IMR-90 (cell line): Measurements from ENCODE around the gene GRN. TPM values are rescaled to one million over a fixed set of nuclear protein-coding genes. Genes with fewer than 3 reads are reported as not detected.
A peak's percentile ranks its signal among the peaks of the same experiment; 100 is the strongest.

Experiments used
- ATAC-seq: fragments of 200-7000 bp; cut with Tn5 transposase; 2 replicates; pipeline ENCODE4 v1.9.1; 2020; ENCODE audit warnings: low read depth, mild to moderate bottlenecking, moderate library complexity
- BruUV-seq: library from RNA; stranded (reverse); fragments of 400-500 nt; replicated peaks from 2 replicates; lab custom pipeline; 2021; lab: Mats Ljungman, UMichigan
- CTCF ChIA-PET: fragments of 300-600 bp; formaldehyde crosslinking; extraction: SDS; loops from one replicate; lab custom pipeline; 2021; ENCODE audit warnings: antibody characterized with exemption; lab: Yijun Ruan, JAX
- POLR2A ChIA-PET: fragments of 300-600 bp; sonication (Branson Sonifier 250); formaldehyde crosslinking; loops from one replicate; lab custom pipeline; 2022; ENCODE audit warnings: antibody characterized with exemption; ENCODE audit not compliant: unreplicated experiment; lab: Charles Lee
- DNase-seq: peaks from one replicate; pipeline ENCODE4 v3.0.0; 2013
- H2AFZ ChIP-seq: replicated peaks from 2 replicates; pipeline ENCODE3; 2013; ENCODE audit warnings: low read length, mild to moderate bottlenecking; ENCODE audit not compliant: poor library complexity
- H2AK5ac ChIP-seq: 2 replicates; pipeline ENCODE4 v1.6.1; 2013; ENCODE audit warnings: low read depth, low read length, inconsistent platforms
- H2AK9ac ChIP-seq: replicated peaks from 2 replicates; pipeline ENCODE3; 2013; ENCODE audit warnings: mild to moderate bottlenecking, low read depth, low read length, moderate library complexity; ENCODE audit not compliant: poor library complexity
- H2BK120ac ChIP-seq: 2 replicates; pipeline ENCODE4 v1.6.1; 2013; ENCODE audit warnings: low read depth, low read length, inconsistent platforms
- H2BK15ac ChIP-seq: 3 replicates; pipeline ENCODE4 v1.6.1; 2013; ENCODE audit warnings: low read depth, low read length, inconsistent platforms
- H2BK20ac ChIP-seq: 2 replicates; pipeline ENCODE4 v1.6.1; 2013; ENCODE audit warnings: low read depth, mild to moderate bottlenecking, inconsistent platforms, low read length, moderate library complexity
- H2BK5ac ChIP-seq: 2 replicates; pipeline ENCODE4 v1.6.1; 2013; ENCODE audit warnings: mild to moderate bottlenecking, low read depth, low read length, inconsistent platforms; ENCODE audit not compliant: poor library complexity, severe bottlenecking
- H3K14ac ChIP-seq: replicated peaks from 2 replicates; pipeline ENCODE4 v1.6.1; 2013; ENCODE audit warnings: low read depth, low read length, inconsistent platforms
- H3K18ac ChIP-seq: 2 replicates; pipeline ENCODE4 v1.6.1; 2013; ENCODE audit warnings: low read depth, low read length, control low read depth
- H3K23ac ChIP-seq: 2 replicates; pipeline ENCODE4 v1.6.1; 2013; ENCODE audit warnings: low read depth, low read length, inconsistent platforms
- H3K27ac ChIP-seq: 2 replicates; pipeline ENCODE4 v1.5.1; 2013; ENCODE audit warnings: mild to moderate bottlenecking, control low read depth, low read length; ENCODE audit not compliant: insufficient read depth
- H3K27me3 ChIP-seq: 2 replicates; pipeline ENCODE4 v1.6.1; 2013; ENCODE audit warnings: low read length; ENCODE audit not compliant: control insufficient read depth, insufficient read depth
- H3K36me3 ChIP-seq: 2 replicates; pipeline ENCODE4 v1.6.1; 2013; ENCODE audit warnings: low read length, mixed read lengths; ENCODE audit not compliant: control insufficient read depth, insufficient read depth
- H3K4ac ChIP-seq: 2 replicates; pipeline ENCODE4 v1.6.1; 2013; ENCODE audit warnings: low read depth, low read length, inconsistent platforms
- H3K4me1 ChIP-seq: 2 replicates; pipeline ENCODE4 v1.6.1; 2013; ENCODE audit warnings: low read length, mixed read lengths; ENCODE audit not compliant: control insufficient read depth, insufficient read depth
- H3K4me2 ChIP-seq: 2 replicates; pipeline ENCODE4 v1.6.1; 2013; ENCODE audit warnings: low read depth, mild to moderate bottlenecking, control low read depth, low read length, moderate library complexity
- H3K4me3 ChIP-seq: 2 replicates; pipeline ENCODE4 v1.5.1; 2013; ENCODE audit warnings: low read depth, mild to moderate bottlenecking, control low read depth, low read length, moderate library complexity; ENCODE audit not compliant: insufficient read depth
- H3K56ac ChIP-seq: 2 replicates; pipeline ENCODE4 v1.6.1; 2013; ENCODE audit warnings: low read length, inconsistent platforms; ENCODE audit not compliant: insufficient read depth; ENCODE audit errors: extremely low read depth
- H3K79me1 ChIP-seq, 2 experiments: 2 replicates each; pipeline ENCODE4 v1.6.1; 2013; ENCODE audit warnings: low read length in 2 of 2, inconsistent platforms in 1 of 2, low read depth in 1 of 2
- H3K9ac ChIP-seq: 2 replicates; pipeline ENCODE4 v1.6.1; 2013; ENCODE audit warnings: low read depth, low read length, control low read depth
- H3K9me1 ChIP-seq: 2 replicates; pipeline ENCODE4 v1.6.1; 2013; ENCODE audit warnings: low read length, inconsistent platforms; ENCODE audit not compliant: insufficient read depth
- H3K9me3 ChIP-seq: 2 replicates; pipeline ENCODE4 v1.6.1; 2013; ENCODE audit warnings: low read length; ENCODE audit not compliant: control insufficient read depth, insufficient read depth
- H4K20me1 ChIP-seq: 2 replicates; pipeline ENCODE4 v1.6.1; 2013; ENCODE audit warnings: low read length, inconsistent platforms; ENCODE audit not compliant: insufficient read depth
- H4K5ac ChIP-seq: 2 replicates; pipeline ENCODE4 v1.6.1; 2013; ENCODE audit warnings: mild to moderate bottlenecking, low read depth, low read length, control low read depth
- H4K8ac ChIP-seq, 2 experiments: 2 replicates each; pipeline ENCODE4 v1.6.1; 2013; ENCODE audit warnings: low read depth in 2 of 2, low read length in 2 of 2, control low read depth in 1 of 2, inconsistent platforms in 1 of 2
- H4K91ac ChIP-seq: 2 replicates; pipeline ENCODE4 v1.6.1; 2013; ENCODE audit warnings: low read depth, low read length, inconsistent platforms; ENCODE audit not compliant: insufficient read depth
- BHLHE40 ChIP-seq: fragments of 150-350 bp; IDR thresholded peaks from 2 replicates; pipeline ENCODE4 v1.6.1; 2016; ENCODE audit warnings: mild to moderate bottlenecking, low read depth, low read length
- CEBPB ChIP-seq: IDR thresholded peaks from 2 replicates; pipeline ENCODE4 v1.6.1; 2012; ENCODE audit warnings: low read depth, low read length, improper control_type of control experiment
- CHD1 ChIP-seq: IDR thresholded peaks from 2 replicates; pipeline ENCODE4 v1.6.1; 2012; ENCODE audit warnings: low read depth, low read length, improper control_type of control experiment
- FOS ChIP-seq: fragments of 150-350 bp; IDR thresholded peaks from 2 replicates; pipeline ENCODE4 v1.6.1; 2016; ENCODE audit warnings: low read depth, low read length
- MAFK ChIP-seq: IDR thresholded peaks from 2 replicates; pipeline ENCODE4 v1.6.1; 2012; ENCODE audit warnings: low read depth, low read length, improper control_type of control experiment
- MAZ ChIP-seq: IDR thresholded peaks from 2 replicates; pipeline ENCODE4 v1.6.1; 2012; ENCODE audit warnings: low read depth, mild to moderate bottlenecking, low read length, improper control_type of control experiment, moderate library complexity, borderline replicate concordance
- MXI1 ChIP-seq: IDR thresholded peaks from 2 replicates; pipeline ENCODE4 v1.6.1; 2012; ENCODE audit warnings: low read depth, mild to moderate bottlenecking, low read length, moderate library complexity, borderline replicate concordance
- NFE2L2 ChIP-seq: fragments of 150-350 bp; IDR thresholded peaks from 2 replicates; pipeline ENCODE4 v1.6.1; 2016; ENCODE audit warnings: low read depth, mild to moderate bottlenecking, low read length
- POLR2A ChIP-seq: IDR thresholded peaks from 2 replicates; pipeline ENCODE4 v1.6.1; 2012; ENCODE audit warnings: mild to moderate bottlenecking, low read depth, low read length
- RAD21 ChIP-seq: IDR thresholded peaks from 2 replicates; pipeline ENCODE4 v1.6.1; 2012; ENCODE audit warnings: low read length, improper control_type of control experiment
- RCOR1 ChIP-seq: IDR thresholded peaks from 2 replicates; pipeline ENCODE4 v1.6.1; 2012; ENCODE audit warnings: mild to moderate bottlenecking, low read length, improper control_type of control experiment; ENCODE audit not compliant: insufficient replicate concordance
- RFX5 ChIP-seq: IDR thresholded peaks from 2 replicates; pipeline ENCODE4 v1.8.0; 2012; ENCODE audit warnings: low read depth, mild to moderate bottlenecking, low read length, moderate library complexity
- SMC3 ChIP-seq: fragments of 150-350 bp; IDR thresholded peaks from 2 replicates; pipeline ENCODE4 v1.6.1; 2016; ENCODE audit warnings: low read depth, mild to moderate bottlenecking, antibody characterized with exemption, low read length, moderate library complexity
- WGBS, 2 experiments: methylation state at CpG; one replicate each; pipeline versions ENCODE4 v1.1.5 to v1.1.7; 2013; ENCODE audit warnings: missing lambda C conversion rate in 2 of 2; ENCODE audit not compliant: insufficient read length in 1 of 2; ENCODE audit errors: extremely low coverage in 2 of 2; 5-methylcytosine and 5-hydroxymethylcytosine counted together
- dilution Hi-C: fragments of 300-500 bp; cut with HindIII; formaldehyde crosslinking; loops from one replicate; pipeline ENCODE4 v1.14.3; 2018; ENCODE audit warnings: low sequenced_read_pairs; ENCODE audit not compliant: unreplicated experiment
- in situ Hi-C: fragments of 300-500 bp; cut with MboI; formaldehyde crosslinking; loops from 3 replicates; pipeline ENCODE4 v1.14.3; 2019; ENCODE audit warnings: low sequenced_read_pairs, inconsistent platforms, mixed read lengths
- intact Hi-C: fragments of 100-400 bp; cut with micrococcal nuclease; formaldehyde crosslinking; loops from 2 replicates; pipeline ENCODE4 v1.10.0; 2022
- polyA plus RNA-seq, 3 experiments: library from polyadenylated mRNA; depleted of rRNA; stranded (reverse); fragments of >200 nt; gene quantifications; 2 replicates each; pipeline ENCODE4 v1.2.3, GENCODE V29; 2012; ENCODE audit warnings: low replicate concordance in 1 of 3
- total RNA-seq: library from RNA; depleted of rRNA; stranded (reverse); fragments of >200 nt; gene quantifications from 2 replicates; pipeline ENCODE4 v1.2.3, GENCODE V29; 2012
- TF ChIP-seq, protein P1 (sequence below): fragments of 150-350 bp; IDR thresholded peaks from 2 replicates; pipeline ENCODE4 v1.6.1; 2016; ENCODE audit warnings: low read depth, mild to moderate bottlenecking, low read length, moderate library complexity, borderline replicate concordance
- TF ChIP-seq, protein P2 (sequence below): conservative IDR thresholded peaks from 2 replicates; pipeline ENCODE4 v1.5.1; 2012; ENCODE audit warnings: mild to moderate bottlenecking, low read depth, low read length, improper control_type of control experiment
- TF ChIP-seq, protein P3 (sequence below): fragments of 150-350 bp; IDR thresholded peaks from 2 replicates; pipeline ENCODE4 v1.6.1; 2017; ENCODE audit warnings: mild to moderate bottlenecking, antibody characterized with exemption, low read length, low read depth

GRN gene
- total and polyA plus RNA-seq, 2 of the 4 experiments (the other 2 are of a cell fraction), result 38.9 to 494 TPM

DNA sequence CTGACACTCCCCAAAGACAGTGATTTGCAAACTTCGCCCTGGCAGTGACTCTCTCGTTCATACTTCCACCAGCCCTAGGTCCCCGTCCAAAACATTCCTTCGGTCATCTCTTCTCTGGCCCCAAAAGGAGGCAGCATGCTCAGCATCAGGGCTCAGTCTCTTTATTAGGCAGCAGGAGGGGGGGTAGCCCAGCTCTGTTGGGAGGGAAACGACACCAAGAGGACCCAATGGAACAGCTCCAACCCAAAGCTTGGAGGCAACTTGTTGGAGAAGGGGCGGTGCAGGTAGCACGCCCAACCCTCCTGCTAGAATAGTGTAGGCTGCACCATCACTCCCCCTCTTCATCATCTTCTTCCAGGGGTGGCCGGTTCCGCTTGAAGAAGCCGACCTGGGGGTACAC is 26.9 kb downstream of the GRN start:
- peak overlapping the region; percentile 28 for H2AK9ac ChIP-seq
- intact Hi-C loops, result no loop called here
- ATAC-seq, result no peak
- H2BK120ac ChIP-seq, result no peak overlapping the region
- CTCF ChIA-PET, result interaction anchor here (0.9 kb wide), 1 partner anchor 41 kb away, joined by 3 read pairs; no protein-coding TSS in a partner anchor
- no peak overlapping the region for H3K56ac ChIP-seq
- H3K27me3 ChIP-seq, result peaks cover 20% of the 10 kb centered on the region
- POLR2A ChIA-PET, result no interaction called here
- H3K4me1 ChIP-seq, result peaks cover 2% of the 10 kb centered on the region; the same call in 1 of the 2 replicates
- no peak for DNase-seq
- H3K4me3 ChIP-seq, result no peak overlapping the region
- no peak overlapping the region for H4K5ac ChIP-seq
- H3K23ac ChIP-seq, result no peak overlapping the region
- no peak overlapping the region for H2BK5ac ChIP-seq
- no peak overlapping the region for H3K4ac ChIP-seq
- WGBS, 2 experiments, result 82% methylated on average over 2 of the region's 10 CpGs; no CpG with 5 or more reads in 1 of the 2 experiments
- H4K8ac ChIP-seq, result no peak overlapping the region
- H3K27ac ChIP-seq, result no peak overlapping the region
- H2BK15ac ChIP-seq, result no peak overlapping the region
- no peak overlapping the region for H2AFZ ChIP-seq
- H3K18ac ChIP-seq, result no peak overlapping the region
- H3K14ac ChIP-seq, result no peak overlapping the region
- no peak overlapping the region for H2BK20ac ChIP-seq
- no peak overlapping the region for H3K4me2 ChIP-seq
- 0 out of 2 replicates have a peak, but pooled peaks cover 5% of the 10 kb centered on the region for H3K9me1 ChIP-seq
- no peaks in the 10 kb centered on the region for H3K9me3 ChIP-seq
- H4K91ac ChIP-seq, result no peak overlapping the region
- dilution Hi-C loops, result no loop called here
- no peaks in the 10 kb centered on the region for H3K36me3 ChIP-seq
- no peak overlapping the region for H2AK5ac ChIP-seq
- in situ Hi-C loops, result no loop called here
- H3K9ac ChIP-seq, result no peak overlapping the region
- no peaks in the 10 kb centered on the region for H3K79me1 ChIP-seq
- no TSS peak for BruUV-seq
- no peaks in the 10 kb centered on the region for H4K20me1 ChIP-seq
- TF ChIP-seq BHLHE40 (no peak), MAZ (no peak), FOS (no peak), RFX5 (no peak), NFE2L2 (no peak), CEBPB (no peak), MAFK (no peak), CHD1 (no peak), RCOR1 (no peak), POLR2A (no peak), RAD21 (no peak), SMC3 (no peak), MXI1 (no peak)
- TF ChIP-seq, protein P1, sequence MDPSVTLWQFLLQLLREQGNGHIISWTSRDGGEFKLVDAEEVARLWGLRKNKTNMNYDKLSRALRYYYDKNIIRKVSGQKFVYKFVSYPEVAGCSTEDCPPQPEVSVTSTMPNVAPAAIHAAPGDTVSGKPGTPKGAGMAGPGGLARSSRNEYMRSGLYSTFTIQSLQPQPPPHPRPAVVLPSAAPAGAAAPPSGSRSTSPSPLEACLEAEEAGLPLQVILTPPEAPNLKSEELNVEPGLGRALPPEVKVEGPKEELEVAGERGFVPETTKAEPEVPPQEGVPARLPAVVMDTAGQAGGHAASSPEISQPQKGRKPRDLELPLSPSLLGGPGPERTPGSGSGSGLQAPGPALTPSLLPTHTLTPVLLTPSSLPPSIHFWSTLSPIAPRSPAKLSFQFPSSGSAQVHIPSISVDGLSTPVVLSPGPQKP, result no peak
- TF ChIP-seq, protein P2, sequence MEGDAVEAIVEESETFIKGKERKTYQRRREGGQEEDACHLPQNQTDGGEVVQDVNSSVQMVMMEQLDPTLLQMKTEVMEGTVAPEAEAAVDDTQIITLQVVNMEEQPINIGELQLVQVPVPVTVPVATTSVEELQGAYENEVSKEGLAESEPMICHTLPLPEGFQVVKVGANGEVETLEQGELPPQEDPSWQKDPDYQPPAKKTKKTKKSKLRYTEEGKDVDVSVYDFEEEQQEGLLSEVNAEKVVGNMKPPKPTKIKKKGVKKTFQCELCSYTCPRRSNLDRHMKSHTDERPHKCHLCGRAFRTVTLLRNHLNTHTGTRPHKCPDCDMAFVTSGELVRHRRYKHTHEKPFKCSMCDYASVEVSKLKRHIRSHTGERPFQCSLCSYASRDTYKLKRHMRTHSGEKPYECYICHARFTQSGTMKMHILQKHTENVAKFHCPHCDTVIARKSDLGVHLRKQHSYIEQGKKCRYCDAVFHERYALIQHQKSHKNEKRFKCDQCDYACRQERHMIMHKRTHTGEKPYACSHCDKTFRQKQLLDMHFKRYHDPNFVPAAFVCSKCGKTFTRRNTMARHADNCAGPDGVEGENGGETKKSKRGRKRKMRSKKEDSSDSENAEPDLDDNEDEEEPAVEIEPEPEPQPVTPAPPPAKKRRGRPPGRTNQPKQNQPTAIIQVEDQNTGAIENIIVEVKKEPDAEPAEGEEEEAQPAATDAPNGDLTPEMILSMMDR, result no peak
- TF ChIP-seq, protein P3, sequence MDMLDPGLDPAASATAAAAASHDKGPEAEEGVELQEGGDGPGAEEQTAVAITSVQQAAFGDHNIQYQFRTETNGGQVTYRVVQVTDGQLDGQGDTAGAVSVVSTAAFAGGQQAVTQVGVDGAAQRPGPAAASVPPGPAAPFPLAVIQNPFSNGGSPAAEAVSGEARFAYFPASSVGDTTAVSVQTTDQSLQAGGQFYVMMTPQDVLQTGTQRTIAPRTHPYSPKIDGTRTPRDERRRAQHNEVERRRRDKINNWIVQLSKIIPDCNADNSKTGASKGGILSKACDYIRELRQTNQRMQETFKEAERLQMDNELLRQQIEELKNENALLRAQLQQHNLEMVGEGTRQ, result no peak
